ENCODE data around the gene KLHL25.

The KLHL25 gene

GRCh38 chr15:85768595-85769168 is 26.0 kb downstream of the KLHL25 start:
- Histone ChIP-seq H3K9ac (ENCODE audit: low read depth in 1 of 2, low read length in 2 of 2) (no peak overlapping the region), H3K27me3 (ENCODE audit: control insufficient read depth in 2 of 2, insufficient read depth in 2 of 2, low read length in 2 of 2) (no peaks in the 10 kb centered on the region), H3K27ac (ENCODE audit: low read depth in 2 of 2, low read length in 2 of 2) (no peak overlapping the region), H3K9me3 (ENCODE audit: control insufficient read depth in 2 of 2, low read length in 2 of 2) (no peaks in the 10 kb centered on the region), H3K4me3 (ENCODE audit: low read length in 2 of 2) (no peak overlapping the region), H3K4me1 (ENCODE audit: control insufficient read depth in 2 of 2, insufficient read depth in 2 of 2, low read length in 2 of 2) (peaks cover 0 to 6% of the 10 kb centered on the region in 2 donors), H3K36me3 (ENCODE audit: control insufficient read depth in 2 of 2, insufficient read depth in 2 of 2, low read length in 2 of 2) (peaks cover 0 to 3% of the 10 kb centered on the region in 2 donors)

- Histone ChIP-seq H3K9ac (ENCODE audit: low read depth in 1 of 2, low read length in 2 of 2) (no peak overlapping the region), H3K9me3 (ENCODE audit: control insufficient read depth in 2 of 2, low read length in 2 of 2) (no peaks in the 10 kb centered on the region), H3K27ac (ENCODE audit: low read depth in 2 of 2, low read length in 2 of 2) (no peak overlapping the region), H3K4me1 (ENCODE audit: control insufficient read depth in 2 of 2, insufficient read depth in 2 of 2, low read length in 2 of 2) (peaks cover 0 to 5% of the 10 kb centered on the region in 2 donors), H3K36me3 (ENCODE audit: control insufficient read depth in 2 of 2, insufficient read depth in 2 of 2, low read length in 2 of 2) (peaks cover 0 to 3% of the 10 kb centered on the region in 2 donors), H3K4me3 (ENCODE audit: low read length in 2 of 2) (no peak overlapping the region), H3K27me3 (ENCODE audit: control insufficient read depth in 2 of 2, insufficient read depth in 2 of 2, low read length in 2 of 2) (no peaks in the 10 kb centered on the region)
These were observed 26.8 kb downstream of the KLHL25 start for GRCh38 chr15:85767785-85768529.

- H3K9ac ChIP-seq (ENCODE audit: low read depth in 1 of 2, low read length in 2 of 2) = no peak overlapping the region
- no peak overlapping the region for H3K27ac ChIP-seq (ENCODE audit: low read depth in 2 of 2, low read length in 2 of 2)
- no peak overlapping the region for H3K4me3 ChIP-seq (ENCODE audit: low read length in 2 of 2)
- H3K36me3 ChIP-seq (ENCODE audit: control insufficient read depth in 2 of 2, insufficient read depth in 2 of 2, low read length in 2 of 2) = peaks cover 0 to 3% of the 10 kb centered on the region in 2 donors
- H3K9me3 ChIP-seq (ENCODE audit: control insufficient read depth in 2 of 2, low read length in 2 of 2) = no peaks in the 10 kb centered on the region
- no peaks in the 10 kb centered on the region for H3K4me1 ChIP-seq (ENCODE audit: control insufficient read depth in 2 of 2, insufficient read depth in 2 of 2, low read length in 2 of 2)
- no peaks in the 10 kb centered on the region for H3K27me3 ChIP-seq (ENCODE audit: control insufficient read depth in 2 of 2, insufficient read depth in 2 of 2, low read length in 2 of 2)
These were observed 28.5 kb downstream of the KLHL25 start for GRCh38 chr15:85766001-85766831.

- no peak overlapping the region for H3K27ac ChIP-seq (ENCODE audit: low read depth in 2 of 2, low read length in 2 of 2)
- no peaks in the 10 kb centered on the region for H3K9me3 ChIP-seq (ENCODE audit: control insufficient read depth in 2 of 2, low read length in 2 of 2)
- no peak overlapping the region for H3K4me3 ChIP-seq (ENCODE audit: low read length in 2 of 2)
- H3K9ac ChIP-seq (ENCODE audit: low read depth in 1 of 2, low read length in 2 of 2) = no peak overlapping the region
- H3K27me3 ChIP-seq (ENCODE audit: control insufficient read depth in 2 of 2, insufficient read depth in 2 of 2, low read length in 2 of 2) = no peaks in the 10 kb centered on the region
- H3K36me3 ChIP-seq (ENCODE audit: control insufficient read depth in 2 of 2, insufficient read depth in 2 of 2, low read length in 2 of 2) = peaks cover 0 to 3% of the 10 kb centered on the region in 2 donors
- H3K4me1 ChIP-seq (ENCODE audit: control insufficient read depth in 2 of 2, insufficient read depth in 2 of 2, low read length in 2 of 2) = no peaks in the 10 kb centered on the region
These were observed 30.0 kb downstream of the KLHL25 start for GRCh38 chr15:85764649-85765277.

- Histone ChIP-seq H3K27ac (ENCODE audit: low read depth in 2 of 2, low read length in 2 of 2) (no peak overlapping the region), H3K9me3 (ENCODE audit: control insufficient read depth in 2 of 2, low read length in 2 of 2) (no peaks in the 10 kb centered on the region), H3K36me3 (ENCODE audit: control insufficient read depth in 2 of 2, insufficient read depth in 2 of 2, low read length in 2 of 2) (no peaks in the 10 kb centered on the region), H3K4me1 (ENCODE audit: control insufficient read depth in 2 of 2, insufficient read depth in 2 of 2, low read length in 2 of 2) (no peaks in the 10 kb centered on the region), H3K4me3 (ENCODE audit: low read length in 2 of 2) (no peak overlapping the region), H3K27me3 (ENCODE audit: control insufficient read depth in 2 of 2, insufficient read depth in 2 of 2, low read length in 2 of 2) (no peaks in the 10 kb centered on the region), H3K9ac (ENCODE audit: low read depth in 1 of 2, low read length in 2 of 2) (no peak overlapping the region)
These were observed 30.8 kb downstream of the KLHL25 start for GRCh38 chr15:85763673-85764633.

GRCh38 chr15:85763157-85763556 is 31.6 kb downstream of the KLHL25 start:
- H3K4me3 ChIP-seq (ENCODE audit: low read length in 2 of 2) = no peak overlapping the region
- no peak overlapping the region for H3K9ac ChIP-seq (ENCODE audit: low read depth in 1 of 2, low read length in 2 of 2)
- peaks cover 0 to 2% of the 10 kb centered on the region in 2 donors for H3K36me3 ChIP-seq (ENCODE audit: control insufficient read depth in 2 of 2, insufficient read depth in 2 of 2, low read length in 2 of 2)
- no peaks in the 10 kb centered on the region for H3K9me3 ChIP-seq (ENCODE audit: control insufficient read depth in 2 of 2, low read length in 2 of 2)
- H3K27me3 ChIP-seq (ENCODE audit: control insufficient read depth in 2 of 2, insufficient read depth in 2 of 2, low read length in 2 of 2) = no peaks in the 10 kb centered on the region
- H3K4me1 ChIP-seq (ENCODE audit: control insufficient read depth in 2 of 2, insufficient read depth in 2 of 2, low read length in 2 of 2) = no peaks in the 10 kb centered on the region
- no peak overlapping the region for H3K27ac ChIP-seq (ENCODE audit: low read depth in 2 of 2, low read length in 2 of 2)

- Histone ChIP-seq H3K27ac (ENCODE audit: low read depth in 2 of 2, low read length in 2 of 2) (no peak overlapping the region), H3K4me1 (ENCODE audit: control insufficient read depth in 2 of 2, insufficient read depth in 2 of 2, low read length in 2 of 2) (no peaks in the 10 kb centered on the region), H3K4me3 (ENCODE audit: low read length in 2 of 2) (no peak overlapping the region), H3K9me3 (ENCODE audit: control insufficient read depth in 2 of 2, low read length in 2 of 2) (no peaks in the 10 kb centered on the region), H3K9ac (ENCODE audit: low read depth in 1 of 2, low read length in 2 of 2) (no peak overlapping the region), H3K36me3 (ENCODE audit: control insufficient read depth in 2 of 2, insufficient read depth in 2 of 2, low read length in 2 of 2) (peaks cover 0 to 4% of the 10 kb centered on the region in 2 donors), H3K27me3 (ENCODE audit: control insufficient read depth in 2 of 2, insufficient read depth in 2 of 2, low read length in 2 of 2) (no peaks in the 10 kb centered on the region)
These were observed 32.0 kb downstream of the KLHL25 start for GRCh38 chr15:85762756-85763127.

- H3K4me1 ChIP-seq (ENCODE audit: control insufficient read depth in 2 of 2, insufficient read depth in 2 of 2, low read length in 2 of 2) = no peaks in the 10 kb centered on the region
- no peak overlapping the region for H3K9ac ChIP-seq (ENCODE audit: low read depth in 1 of 2, low read length in 2 of 2)
These were observed 32.5 kb downstream of the KLHL25 start for GRCh38 chr15:85762039-85762755.

GRCh38 chr15:85761635-85762034 is 33.1 kb downstream of the KLHL25 start:
- Histone ChIP-seq H3K4me1 (ENCODE audit: control insufficient read depth in 2 of 2, insufficient read depth in 2 of 2, low read length in 2 of 2) (no peaks in the 10 kb centered on the region), H3K9me3 (ENCODE audit: control insufficient read depth in 2 of 2, low read length in 2 of 2) (no peaks in the 10 kb centered on the region), H3K36me3 (ENCODE audit: control insufficient read depth in 2 of 2, insufficient read depth in 2 of 2, low read length in 2 of 2) (peaks cover 0 to 4% of the 10 kb centered on the region in 2 donors), H3K27ac (ENCODE audit: low read depth in 2 of 2, low read length in 2 of 2) (no peak overlapping the region), H3K9ac (ENCODE audit: low read depth in 1 of 2, low read length in 2 of 2) (no peak overlapping the region), H3K27me3 (ENCODE audit: control insufficient read depth in 2 of 2, insufficient read depth in 2 of 2, low read length in 2 of 2) (no peaks in the 10 kb centered on the region), H3K4me3 (ENCODE audit: low read length in 2 of 2) (no peak overlapping the region)

More at GRCh38 chr15:85762039-85762755, 32.5 kb downstream of the KLHL25 start:
- H3K27ac ChIP-seq (ENCODE audit: low read depth in 2 of 2, low read length in 2 of 2) = no peak overlapping the region
- H3K36me3 ChIP-seq (ENCODE audit: control insufficient read depth in 2 of 2, insufficient read depth in 2 of 2, low read length in 2 of 2) = peaks cover 0 to 4% of the 10 kb centered on the region in 2 donors
- H3K9me3 ChIP-seq (ENCODE audit: control insufficient read depth in 2 of 2, low read length in 2 of 2) = no peaks in the 10 kb centered on the region
- H3K4me3 ChIP-seq (ENCODE audit: low read length in 2 of 2) = no peak overlapping the region
- no peaks in the 10 kb centered on the region for H3K27me3 ChIP-seq (ENCODE audit: control insufficient read depth in 2 of 2, insufficient read depth in 2 of 2, low read length in 2 of 2)
